ENCODE data around the gene SFSWAP.

Gene SFSWAP

GRCh38 chr12:131688131-131688844 lies 22.6 kb upstream of the SFSWAP start:
- no peak for DNase-seq (ENCODE audit: extremely low read depth, low read depth)
- TF ChIP-seq CTCF (IDR thresholded peaks at IDR 0.05; ENCODE audit: low read depth, low read length): no peak

GRCh38 chr12:131688845-131689154 lies 22.1 kb upstream of the SFSWAP start:
- no peak for TF ChIP-seq CTCF (IDR thresholded peaks at IDR 0.05; ENCODE audit: low read depth, low read length)
- DNase-seq (ENCODE audit: extremely low read depth, low read depth): no peak

GRCh38 chr12:131690320-131690719 lies 20.6 kb upstream of the SFSWAP start:
- no peak for TF ChIP-seq CTCF (IDR thresholded peaks at IDR 0.05; ENCODE audit: low read depth, low read length)
- DNase-seq (ENCODE audit: extremely low read depth, low read depth): no peak

GRCh38 chr12:131692431-131692830 lies 18.5 kb upstream of the SFSWAP start:
- DNase-seq (ENCODE audit: extremely low read depth, low read depth): no peak
- no peak for TF ChIP-seq CTCF (IDR thresholded peaks at IDR 0.05; ENCODE audit: low read depth, low read length)

GRCh38 chr12:131693149-131693548 lies 17.7 kb upstream of the SFSWAP start:
- no peak for DNase-seq (ENCODE audit: extremely low read depth, low read depth)
- TF ChIP-seq CTCF (IDR thresholded peaks at IDR 0.05; ENCODE audit: low read depth, low read length): no peak

- no peak for DNase-seq (ENCODE audit: extremely low read depth, low read depth)
Measured at GRCh38 chr12:131694116-131694838, 16.6 kb upstream of the SFSWAP start.

More at GRCh38 chr12:131694116-131694838, 16.6 kb upstream of the SFSWAP start:
- TF ChIP-seq CTCF (IDR thresholded peaks at IDR 0.05; ENCODE audit: low read depth, low read length): no peak

Measured in AG09319 (cell line).